ENCODE data around the gene STRN4.

GRCh38 chr19:46717716-46718143 lies 28.5 kb downstream of the STRN4 start:
- no peak for TF ChIP-seq CTCF (IDR thresholded peaks at IDR 0.05)
- no peak for TF ChIP-seq POLR2A (IDR thresholded peaks at IDR 0.05)
